Motor neuron (in vitro differentiated cells): Measurements from ENCODE around the gene CIBAR2. TPM values are rescaled to one million over a fixed set of nuclear protein-coding genes. Genes with fewer than 3 reads are reported as not detected.

ENCODE experiments used
- ATAC-seq, 8 experiments: fragments of 200-7000 bp; cut with Tn5 transposase; replicated peaks in 6 of 8; 2 replicates each; pipeline ENCODE4 v1.8.0; 2021; ENCODE audit warnings: mild to moderate bottlenecking in 8 of 8, moderate library complexity in 8 of 8
- H3K27ac ChIP-seq, 2 donors: fragments of 250-450 bp; sonication (Bioruptor Pico); 2 replicates each; pipeline ENCODE4 v1.9.0; 2021; ENCODE audit warnings: antibody characterized with exemption in 2 of 2, mild to moderate bottlenecking in 2 of 2, moderate library complexity in 1 of 2
- H3K4me1 ChIP-seq, 2 donors: fragments of 250-450 bp; sonication (Bioruptor Pico); replicated peaks in 1 of 2; 2 replicates each; pipeline ENCODE4 v1.6.1; 2021; ENCODE audit warnings: antibody characterized with exemption in 2 of 2, mild to moderate bottlenecking in 2 of 2, moderate library complexity in 1 of 2
- H3K4me3 ChIP-seq, 5 donors: fragments of 250-450 bp; sonication (Bioruptor Pico); 2 replicates each; pipeline ENCODE4 v1.9.0; 2021; ENCODE audit warnings: antibody characterized with exemption in 5 of 5, mild to moderate bottlenecking in 5 of 5, moderate library complexity in 4 of 5
- WGBS, 10 experiments: fragments of 450-650 bp; shearing (Covaris generic); methylation state at CpG; one replicate each; pipeline ENCODE4 v1.0.0; 2022; 5-methylcytosine and 5-hydroxymethylcytosine counted together
- in situ Hi-C, 9 experiments: fragments of 400-800 bp; cut with MboI; loops; one replicate each; pipeline ENCODE4 v1.15.0; 2021; ENCODE audit warnings: low sequenced_read_pairs in 9 of 9, low pct_unique_long_range_greater_than_20kb in 2 of 9; ENCODE audit not compliant: unreplicated experiment in 9 of 9
- total RNA-seq, 8 experiments: library from RNA; unstranded; fragments of 300-600 nt; gene quantifications; 2 replicates each; pipeline versions ENCODE4 v1.2.3 to v1.2.4, GENCODE V29; 2022

The CIBAR2 gene
- total RNA-seq, 8 experiments from 2014 or later = 0.37 to 19.0 (median 0.98) TPM; not detected in 3

DNA sequence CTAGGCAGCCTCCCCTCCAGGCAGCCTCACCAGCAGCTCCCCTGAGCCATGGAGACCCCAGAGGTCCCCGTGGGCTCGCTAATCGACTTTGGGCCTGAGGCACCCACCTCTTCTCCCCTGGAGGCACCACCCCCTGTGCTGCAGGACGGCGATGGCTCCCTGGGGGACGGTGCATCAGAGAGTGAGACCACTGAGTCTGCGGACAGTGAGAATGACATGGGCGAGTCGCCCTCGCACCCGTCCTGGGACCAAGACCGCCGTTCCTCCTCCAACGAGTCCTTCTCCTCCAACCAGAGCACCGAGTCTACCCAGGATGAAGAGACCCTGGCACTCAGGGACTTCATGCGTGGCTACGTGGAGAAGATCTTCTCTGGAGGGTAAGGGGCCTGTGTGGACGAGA lies 45.2 kb downstream of the CIBAR2 start:
- in situ Hi-C loops = no loop called here
- no peak overlapping the region for H3K27ac ChIP-seq
- no peak overlapping the region for H3K4me3 ChIP-seq
- no peaks in the 10 kb centered on the region for H3K4me1 ChIP-seq
- WGBS, 10 experiments = 100% methylated on average over 1 to 3 of the region's 18 CpGs; no CpG with 5 or more reads in 8 of the 10 experiments
- ATAC-seq = no peak

DNA sequence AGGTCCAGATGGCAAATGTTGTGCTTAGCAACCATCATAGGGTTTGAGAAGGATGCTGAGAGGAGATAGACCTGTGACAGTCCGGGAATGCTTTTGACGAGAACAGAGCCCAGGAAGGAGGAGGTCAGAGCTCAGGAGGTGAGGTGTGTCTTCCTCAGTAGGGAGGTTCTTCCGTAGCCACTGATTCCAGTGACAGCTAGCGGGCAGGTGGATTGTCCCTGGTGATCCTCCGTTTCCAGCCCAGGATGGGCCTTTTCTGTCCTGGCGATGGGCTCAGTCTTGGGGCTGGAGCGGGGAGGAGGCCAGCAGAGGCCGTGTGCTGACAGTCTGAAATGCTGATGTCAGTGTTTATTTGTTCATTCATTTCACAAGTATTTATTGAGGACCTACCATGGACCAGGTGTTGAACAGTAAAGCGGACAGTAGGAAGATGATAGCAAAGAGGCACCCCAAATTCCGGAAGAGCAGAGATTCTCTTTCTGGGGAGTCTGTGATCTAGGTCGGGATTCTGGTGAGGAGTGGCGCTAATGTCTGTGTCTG lies 45.9 kb downstream of the CIBAR2 start:
- Histone ChIP-seq H3K27ac (no peak overlapping the region), H3K4me1 (no peaks in the 10 kb centered on the region), H3K4me3 (no peak overlapping the region)
- ATAC-seq = no peak
- WGBS, 10 experiments = 80 to 100% (median 97%) methylated on average over 2 to 8 of the region's 12 CpGs; no CpG with 5 or more reads in 3 of the 10 experiments
- in situ Hi-C loops = no loop called here

DNA sequence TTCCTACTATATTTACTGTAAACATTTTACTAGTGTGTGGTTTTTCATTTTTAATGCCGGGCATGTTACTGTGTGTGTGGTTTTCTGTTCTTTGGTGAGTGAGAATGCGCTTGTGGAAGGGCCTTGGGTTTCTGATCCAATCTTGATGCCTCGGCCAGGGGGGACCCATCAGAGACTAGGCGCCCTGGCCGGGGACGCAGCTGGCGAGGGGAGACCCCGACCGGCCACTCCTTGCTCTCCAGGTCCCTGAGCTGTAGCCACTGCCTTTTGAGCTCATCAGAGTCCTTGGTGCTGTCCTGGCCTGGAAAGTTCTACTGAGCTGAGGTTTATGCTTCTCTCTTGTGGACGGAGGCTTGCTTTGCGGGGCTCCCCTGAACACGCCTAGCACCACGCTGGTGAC lies 47.2 kb downstream of the CIBAR2 start:
- no peak for ATAC-seq
- H3K27ac ChIP-seq = no peak overlapping the region
- in situ Hi-C loops = no loop called here
- H3K4me3 ChIP-seq = no peak overlapping the region
- no peaks in the 10 kb centered on the region for H3K4me1 ChIP-seq
- 60 to 100% (median 95%) methylated on average over 1 to 7 of the region's 13 CpGs; no CpG with 5 or more reads in 3 of the 10 experiments for WGBS, 10 experiments

DNA sequence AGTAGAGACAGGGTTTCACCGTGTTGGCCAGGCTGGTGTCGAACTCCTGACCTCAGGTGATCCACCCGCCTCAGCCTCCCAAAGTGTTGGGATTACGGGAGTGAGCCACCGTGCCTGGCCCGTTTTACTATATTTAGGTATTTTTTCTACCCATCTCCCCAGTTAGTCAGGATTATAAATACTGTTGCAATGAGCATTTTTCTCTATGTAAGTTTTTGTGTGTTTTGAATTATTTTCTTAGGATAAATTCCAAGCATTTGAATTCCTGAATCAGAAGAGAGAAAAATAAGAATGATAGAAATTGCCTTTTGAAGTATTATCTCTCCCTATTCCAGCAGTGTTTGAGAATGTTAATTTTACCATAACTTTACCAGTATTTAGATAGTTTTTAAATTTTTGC lies 48.1 kb downstream of the CIBAR2 start:
- no peak overlapping the region for H3K27ac ChIP-seq
- no peaks in the 10 kb centered on the region for H3K4me1 ChIP-seq
- WGBS, 10 experiments = 20 to 100% (median 93%) methylated on average over 1 to 5 of the region's 6 CpGs; no CpG with 5 or more reads in 2 of the 10 experiments
- in situ Hi-C loops = no loop called here
- no peak overlapping the region for H3K4me3 ChIP-seq
- no peak for ATAC-seq

DNA sequence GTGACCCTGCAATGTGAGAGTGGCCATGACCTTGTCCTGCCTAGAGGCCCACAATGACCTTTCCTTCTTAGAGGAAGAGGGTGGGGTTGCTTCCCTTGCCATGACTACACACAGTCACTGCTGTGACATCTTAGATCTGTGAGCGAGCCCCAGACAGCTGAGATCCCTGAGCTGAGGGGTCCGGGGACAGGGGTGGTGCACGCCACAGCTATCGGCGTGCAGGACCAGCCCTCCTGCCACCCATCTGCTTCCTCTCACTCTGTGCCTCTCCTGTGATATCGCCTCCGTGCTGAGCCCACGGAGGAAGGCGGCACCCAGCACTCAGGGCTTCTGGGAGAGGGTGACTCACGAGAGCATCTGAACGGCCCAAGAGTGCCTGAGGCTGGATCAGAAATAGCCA lies 49.4 kb downstream of the CIBAR2 start:
- no peak overlapping the region for H3K4me3 ChIP-seq
- no peaks in the 10 kb centered on the region for H3K4me1 ChIP-seq
- ATAC-seq = peak; percentile 20 to 72 (median 37)
- no peak overlapping the region for H3K27ac ChIP-seq
- in situ Hi-C loops = no loop called here
- WGBS, 10 experiments = 80 to 93% (median 93%) methylated on average over 1 to 7 of the region's 11 CpGs; no CpG with 5 or more reads in 7 of the 10 experiments

DNA sequence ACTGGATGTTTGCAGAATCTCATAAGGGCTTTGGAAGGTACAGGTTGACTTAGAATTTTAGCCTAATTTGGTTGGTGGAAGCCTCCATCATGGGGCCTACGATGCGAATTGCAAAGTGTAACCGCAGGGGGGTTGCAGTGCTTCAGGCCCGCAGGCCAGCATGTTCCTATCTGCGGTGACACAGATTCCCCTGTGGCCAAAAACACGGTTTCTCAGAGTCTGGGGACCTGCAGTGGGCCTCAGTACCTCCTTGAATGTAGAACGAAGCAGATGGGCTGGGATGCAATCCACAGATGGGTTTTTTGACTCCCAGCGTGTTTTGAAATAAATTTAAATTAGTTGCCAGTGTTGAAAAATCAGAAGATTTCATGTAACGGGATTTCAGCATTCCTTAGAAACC lies 49.9 kb downstream of the CIBAR2 start:
- WGBS, 10 experiments = 52 to 87% (median 73%) methylated on average over 3 to 8 of the region's 9 CpGs; no CpG with 5 or more reads in 5 of the 10 experiments
- no peak overlapping the region for H3K27ac ChIP-seq
- H3K4me3 ChIP-seq = no peak overlapping the region
- ATAC-seq = peak in 1 of 8 experiments; percentile 23
- no peaks in the 10 kb centered on the region for H3K4me1 ChIP-seq
- in situ Hi-C loops = no loop called here

DNA sequence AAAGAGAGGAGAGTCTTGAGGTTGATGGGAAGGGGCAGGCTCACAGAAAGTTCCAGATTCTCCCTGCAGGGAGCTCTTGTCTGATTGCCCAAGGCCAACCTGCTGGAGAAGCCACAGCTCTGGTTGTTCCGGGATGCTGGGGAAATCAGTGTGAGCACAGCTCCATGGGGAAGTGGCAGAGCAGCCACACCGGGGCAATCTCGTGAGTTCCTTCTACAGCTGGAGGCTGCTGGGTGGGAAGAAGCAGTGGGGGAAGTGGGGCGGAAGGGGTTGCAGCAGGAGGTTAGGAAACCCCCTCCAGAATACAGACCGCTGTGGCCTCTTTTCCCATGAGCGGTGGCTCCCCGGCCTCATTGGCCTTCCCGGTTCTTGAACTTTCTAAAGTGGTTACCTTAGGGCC lies 50.7 kb downstream of the CIBAR2 start:
- in situ Hi-C loops = no loop called here
- no peak overlapping the region for H3K27ac ChIP-seq
- ATAC-seq = no peak
- no peaks in the 10 kb centered on the region for H3K4me1 ChIP-seq
- 84 to 100% (median 86%) methylated on average over 2 to 7 of the region's 8 CpGs; no CpG with 5 or more reads in 6 of the 10 experiments for WGBS, 10 experiments
- no peak overlapping the region for H3K4me3 ChIP-seq

DNA sequence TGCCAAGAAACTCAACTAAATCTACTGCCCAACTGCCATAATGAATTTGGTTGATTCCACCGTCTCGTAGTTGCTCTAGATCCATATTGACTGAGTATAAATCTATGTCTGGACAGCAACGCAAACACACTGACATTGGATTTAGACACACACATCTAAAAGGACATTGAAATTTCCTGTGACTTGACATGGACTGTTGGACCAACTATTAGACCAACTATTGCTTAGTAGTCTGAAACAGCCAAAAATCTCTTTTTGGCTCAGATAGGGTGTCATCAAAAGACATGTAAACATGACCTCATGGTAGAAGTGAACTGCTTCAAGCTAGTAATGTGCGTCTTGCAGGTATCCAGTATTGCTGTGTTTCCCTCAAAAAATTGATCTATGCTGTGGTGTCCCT lies 53.4 kb downstream of the CIBAR2 start:
- Histone ChIP-seq H3K4me3 (no peak overlapping the region), H3K27ac (no peak overlapping the region), H3K4me1 (peaks cover 7 to 16% of the 10 kb centered on the region in 2 donors)
- WGBS, 10 experiments = 60 to 100% (median 86%) methylated on average over 1 to 4 of the region's 4 CpGs; no CpG with 5 or more reads in 2 of the 10 experiments
- ATAC-seq = no peak
- in situ Hi-C loops = no loop called here

DNA sequence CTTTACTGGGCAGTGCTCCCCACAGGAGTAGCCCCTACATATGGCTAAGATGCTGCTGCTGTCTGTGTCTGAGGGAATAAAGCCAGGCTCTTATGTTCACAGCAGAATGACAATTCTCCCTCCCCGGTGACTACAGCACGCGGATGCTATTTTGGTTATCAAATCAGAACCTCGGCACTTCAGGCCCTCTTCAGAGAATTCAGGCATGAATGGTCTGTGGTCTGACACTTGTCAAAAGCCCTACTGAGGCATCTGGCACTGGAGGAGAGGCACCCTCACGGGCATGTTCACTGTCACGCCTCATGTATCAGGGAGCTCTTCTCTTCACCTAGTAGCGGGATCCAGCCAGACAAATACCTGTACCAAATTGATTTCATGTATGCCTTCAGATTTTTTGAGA lies 54.3 kb downstream of the CIBAR2 start:
- Histone ChIP-seq H3K4me1 (peaks cover 7 to 16% of the 10 kb centered on the region in 2 donors), H3K4me3 (no peak overlapping the region), H3K27ac (no peak overlapping the region)
- no peak for ATAC-seq
- in situ Hi-C loops = no loop called here
- WGBS, 10 experiments = 83 to 100% (median 98%) methylated on average over 1 to 7 of the region's 7 CpGs; no CpG with 5 or more reads in 1 of the 10 experiments

DNA sequence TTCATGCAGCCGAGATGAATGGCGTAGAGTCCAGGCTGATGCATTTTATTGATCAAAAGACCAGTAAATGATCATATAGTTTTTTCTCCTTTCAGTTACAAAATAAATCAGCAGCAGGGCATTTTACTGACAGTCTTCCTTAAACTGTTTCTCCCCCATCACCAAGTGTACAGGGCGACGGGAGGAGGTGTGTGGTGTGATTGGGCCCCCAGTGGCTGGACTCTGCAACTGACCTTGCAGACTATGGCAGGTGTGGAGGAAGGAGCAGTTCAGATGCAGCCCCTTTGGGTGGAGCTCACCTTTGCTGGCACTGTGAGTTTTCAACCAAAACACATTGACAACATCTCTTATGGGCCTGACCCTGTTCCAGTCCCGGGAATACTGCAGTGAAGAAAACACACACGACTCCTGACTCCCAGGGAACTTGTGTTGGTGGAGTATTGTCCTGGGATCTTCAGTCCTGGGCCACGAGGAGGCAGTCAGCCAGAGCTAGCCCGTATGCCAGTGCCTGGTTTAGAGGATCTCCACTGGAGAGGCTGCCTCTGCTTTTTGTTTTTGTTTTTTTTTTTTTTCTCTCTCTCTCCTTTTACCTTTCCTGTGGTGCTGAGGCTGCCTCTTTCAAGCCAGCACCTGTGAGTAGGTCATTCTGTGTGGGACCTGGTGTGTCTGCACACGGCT lies 54.9 kb downstream of the CIBAR2 start:
- ATAC-seq = peak in 2 of 8 experiments; percentile 8 to 65
- no peak overlapping the region for H3K27ac ChIP-seq
- in situ Hi-C loops = no loop called here
- WGBS, 10 experiments = 71 to 100% (median 90%) methylated on average over 2 to 6 of the region's 9 CpGs; no CpG with 5 or more reads in 2 of the 10 experiments
- H3K4me1 ChIP-seq = peaks cover 7 to 16% of the 10 kb centered on the region in 2 donors
- no peak overlapping the region for H3K4me3 ChIP-seq

DNA sequence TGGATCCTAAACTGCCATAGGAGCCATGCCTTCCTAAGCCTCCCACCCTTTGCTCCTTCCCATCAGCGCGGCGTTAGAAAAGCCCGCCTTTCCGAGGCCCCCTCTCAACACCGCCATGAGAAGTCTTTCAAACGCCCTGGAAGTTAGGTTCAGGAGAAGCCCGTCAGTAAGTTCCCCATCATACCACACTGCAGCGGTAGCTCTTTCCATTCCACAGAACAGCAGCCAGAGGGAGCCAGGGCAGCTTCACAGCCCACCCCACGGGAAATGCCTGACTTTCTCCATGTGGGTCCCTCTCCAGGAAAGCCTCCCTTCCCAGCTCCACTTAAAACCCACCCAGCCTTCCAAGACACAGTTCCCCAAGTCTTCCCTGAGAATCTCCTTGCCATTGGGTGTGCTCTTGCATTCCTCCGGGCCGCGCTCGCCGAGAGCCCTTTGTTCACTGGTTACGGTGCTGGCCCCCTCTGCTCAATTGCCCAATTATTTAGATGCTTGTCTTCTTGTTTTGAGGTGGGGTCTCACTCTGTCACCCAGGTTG lies 56.0 kb downstream of the CIBAR2 start:
- in situ Hi-C loops = no loop called here
- 40 to 100% (median 85%) methylated on average over 1 to 10 of the region's 16 CpGs; no CpG with 5 or more reads in 3 of the 10 experiments for WGBS, 10 experiments
- H3K4me1 ChIP-seq = peaks cover 7 to 16% of the 10 kb centered on the region in 2 donors
- ATAC-seq = peak in 6 of 8 experiments; percentile 28 to 67 (median 44)
- H3K27ac ChIP-seq = no peak overlapping the region
- H3K4me3 ChIP-seq = no peak overlapping the region

DNA sequence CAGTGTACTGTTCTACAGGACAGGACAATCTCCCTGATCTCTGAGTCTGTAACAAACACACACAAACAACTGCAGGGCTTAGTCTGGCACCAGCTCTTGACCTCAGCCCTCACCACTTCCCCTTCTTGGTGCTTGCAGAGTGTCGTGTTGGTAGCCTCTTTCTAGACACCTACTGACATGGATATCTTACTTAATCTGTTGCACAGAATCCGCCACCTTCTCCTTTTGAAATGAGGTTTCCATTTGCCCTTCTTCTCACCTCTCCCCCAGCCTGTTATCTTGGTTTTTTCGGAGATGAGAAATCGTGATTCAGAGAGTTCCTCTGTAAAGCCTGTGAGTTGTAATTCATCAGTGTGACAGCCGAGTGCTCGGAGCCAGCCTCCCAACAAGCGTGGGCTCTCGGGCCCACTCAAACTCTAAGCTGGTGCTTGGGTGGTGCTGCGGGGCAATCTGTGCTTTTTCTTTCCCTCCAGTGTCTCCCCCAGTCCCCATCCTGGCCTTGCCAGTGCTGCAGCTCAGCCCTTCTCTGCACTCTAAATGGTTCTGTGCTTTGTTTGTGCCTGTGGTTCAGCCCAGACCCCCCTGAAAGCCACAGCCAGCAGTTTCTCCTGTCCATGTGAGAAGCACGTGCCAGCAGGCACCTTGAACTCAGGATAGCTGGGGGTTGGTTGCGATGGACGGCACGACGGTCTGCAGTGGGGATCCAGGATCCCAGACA lies 56.6 kb downstream of the CIBAR2 start:
- 8 to 63% (median 39%) methylated on average over 2 to 11 of the region's 14 CpGs; no CpG with 5 or more reads in 1 of the 10 experiments for WGBS, 10 experiments
- Histone ChIP-seq H3K27ac (no peak overlapping the region), H3K4me1 (peaks cover 7 to 16% of the 10 kb centered on the region in 2 donors), H3K4me3 (no peak overlapping the region)
- in situ Hi-C loops = no loop called here
- peak; percentile 44 to 70 (median 55) for ATAC-seq

DNA sequence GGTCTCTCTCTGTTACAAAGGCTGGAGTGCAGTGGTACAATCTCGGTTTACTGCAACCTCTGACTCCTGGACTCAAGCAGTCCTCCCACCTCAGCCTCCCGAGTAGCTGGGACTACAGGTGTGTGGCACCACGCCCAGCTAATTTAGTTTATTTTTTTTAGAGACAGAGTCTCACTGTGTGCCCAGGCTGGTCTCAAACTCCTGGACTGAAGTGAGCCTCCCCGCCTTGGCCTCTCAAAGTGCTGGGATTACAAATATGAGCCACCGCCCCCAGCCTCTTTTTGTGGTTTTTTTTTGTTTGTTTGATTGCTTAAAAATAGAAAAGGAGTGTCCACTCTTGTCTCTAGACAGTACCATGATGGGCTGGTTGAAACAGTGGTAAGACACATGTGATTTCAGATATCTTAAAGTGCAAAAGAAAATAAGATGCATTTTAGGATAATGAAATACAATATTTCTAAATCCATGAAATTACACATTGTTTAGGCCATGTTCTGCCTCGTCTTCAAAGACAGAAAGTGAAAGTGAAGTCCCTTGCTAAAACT lies 57.3 kb downstream of the CIBAR2 start:
- no peak overlapping the region for H3K27ac ChIP-seq
- no peak for ATAC-seq
- in situ Hi-C loops = no loop called here
- H3K4me1 ChIP-seq = peaks cover 7 to 20% of the 10 kb centered on the region in 2 donors
- no peak overlapping the region for H3K4me3 ChIP-seq
- WGBS, 10 experiments = 41 to 100% (median 89%) methylated on average over 2 to 6 of the region's 6 CpGs; no CpG with 5 or more reads in 1 of the 10 experiments
